HG03196 (cell line): Measurements from ENCODE around the gene ITGAL.
"Not testable (repeated sequence)": the region's sequence is repeated elsewhere in the genome, so short reads cannot be mapped to it uniquely, and the experiment has no call there.

Experiments used
- ATAC-seq: cut with Tn5 transposase; IDR thresholded peaks from one replicate; pipeline ENCODE4 v1.9.1; 2021; ENCODE audit not compliant: unreplicated experiment

The ITGAL gene

DNA sequence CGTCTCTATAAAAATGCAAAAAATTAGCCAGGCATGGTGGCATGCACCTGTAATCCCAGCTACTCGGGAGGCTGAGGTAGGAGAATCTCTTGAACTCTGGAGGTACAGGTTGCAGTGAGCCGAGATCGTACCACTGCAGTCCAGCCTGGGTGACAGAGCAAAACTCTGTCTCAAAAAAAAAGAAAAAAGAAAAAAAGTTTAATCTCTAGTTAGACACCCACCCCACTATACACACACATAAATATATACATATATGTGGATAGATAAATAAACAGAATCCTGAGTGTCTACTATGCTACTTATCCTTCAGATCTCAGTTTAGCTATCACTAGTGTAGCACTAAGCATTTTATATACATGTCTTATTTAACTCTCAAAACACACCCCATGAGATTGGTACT, 18.7 kb downstream of the ITGAL start:
- ATAC-seq, result no peak

DNA sequence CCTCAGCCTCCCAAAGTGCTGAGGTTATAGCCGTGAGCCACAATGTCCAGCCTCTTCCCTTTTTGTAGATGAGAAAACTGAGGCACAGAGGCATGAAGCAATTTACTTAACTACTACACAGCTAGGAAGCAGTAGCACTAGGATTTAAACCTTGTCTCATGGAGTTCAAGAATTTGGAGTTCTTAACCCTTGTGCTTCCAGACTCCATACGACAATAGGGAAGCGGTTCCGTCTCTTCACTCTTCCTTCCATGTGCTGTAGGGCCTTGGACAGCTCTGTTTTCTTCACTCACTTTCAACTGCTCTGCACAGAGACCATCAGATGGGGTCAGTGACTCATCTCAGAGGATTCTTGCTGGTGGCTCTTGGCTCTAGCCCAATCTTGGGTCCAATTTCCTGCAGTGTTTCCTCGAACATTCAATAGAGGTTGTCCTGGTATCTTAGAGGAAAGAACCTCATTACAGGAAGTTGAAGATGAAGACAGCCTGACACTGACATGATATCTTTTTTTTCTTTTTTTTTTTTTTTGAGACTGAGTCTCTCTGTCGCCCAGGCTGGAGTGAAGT, 19.3 kb downstream of the ITGAL start:
- no peak for ATAC-seq

GRCh38 chr16:30493941-30494488, 21.5 kb downstream of the ITGAL start:
- ATAC-seq, result no peak

DNA sequence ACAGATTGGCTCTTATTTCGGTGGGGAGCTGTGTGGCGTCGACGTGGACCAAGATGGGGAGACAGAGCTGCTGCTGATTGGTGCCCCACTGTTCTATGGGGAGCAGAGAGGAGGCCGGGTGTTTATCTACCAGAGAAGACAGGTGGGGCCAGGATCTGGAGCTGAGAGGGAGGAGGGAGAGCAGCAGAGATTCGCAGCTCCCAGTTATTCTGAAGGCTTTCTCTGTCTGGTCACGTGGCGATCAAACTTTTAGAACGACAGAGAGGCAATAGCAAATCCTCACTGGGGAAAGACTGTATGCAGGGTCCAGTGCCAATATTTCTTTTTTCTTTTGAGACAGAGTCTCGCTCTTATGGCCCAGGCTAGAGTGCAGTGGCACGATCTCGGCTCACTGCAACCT, 22.2 kb downstream of the ITGAL start:
- no peak for ATAC-seq

- no peak for ATAC-seq
Observed at GRCh38 chr16:30499284-30499683, 26.7 kb downstream of the ITGAL start.

GRCh38 chr16:30503403-30504296, 31.1 kb downstream of the ITGAL start:
- ATAC-seq, result no peak

- no peak for ATAC-seq
Observed at GRCh38 chr16:30509081-30509765, 36.7 kb downstream of the ITGAL start.

GRCh38 chr16:30510376-30510938, 37.9 kb downstream of the ITGAL start:
- no peak for ATAC-seq

- ATAC-seq, result no peak
Observed at GRCh38 chr16:30511509-30511908, 39.0 kb downstream of the ITGAL start.

DNA sequence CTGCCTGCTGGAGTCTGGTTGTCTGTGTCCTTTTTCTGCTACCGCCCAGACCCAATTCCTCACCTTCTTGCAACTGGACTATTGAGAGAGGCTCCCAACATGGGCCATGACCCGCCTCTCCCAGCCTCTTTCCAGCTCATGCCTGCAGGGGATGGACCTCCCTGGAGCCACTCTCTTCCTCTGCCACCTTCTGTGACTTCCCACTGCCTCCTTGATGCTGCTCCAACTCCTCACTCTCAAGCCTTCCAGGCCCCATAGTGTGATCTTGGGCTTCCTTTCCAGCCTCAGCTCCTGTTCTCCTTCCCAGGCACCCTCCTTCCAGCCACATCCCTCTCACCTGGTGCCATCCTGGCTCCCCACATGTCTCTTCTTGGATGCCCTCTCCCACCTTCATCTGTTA, 42.7 kb downstream of the ITGAL start:
- ATAC-seq, result no peak

DNA sequence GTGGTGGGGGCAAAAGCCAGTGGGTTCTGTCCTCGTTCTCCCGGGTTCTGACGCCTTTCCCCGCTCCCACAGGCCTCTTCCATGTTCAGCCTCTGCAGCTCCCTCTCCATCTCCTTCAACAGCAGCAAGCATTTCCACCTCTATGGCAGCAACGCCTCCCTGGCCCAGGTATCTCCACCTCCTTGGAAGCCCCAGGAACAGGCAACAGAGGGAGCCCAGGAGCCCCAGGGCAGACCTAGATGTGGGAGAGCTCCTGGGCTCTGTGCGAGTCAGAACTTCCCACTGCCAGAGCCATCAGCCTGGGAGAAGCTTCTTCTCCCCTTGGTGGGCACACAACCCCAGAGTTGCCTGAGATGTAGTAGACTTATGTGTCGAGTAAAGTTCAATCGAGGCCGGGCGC, 46.0 kb downstream of the ITGAL start:
- ATAC-seq, result no peak

DNA sequence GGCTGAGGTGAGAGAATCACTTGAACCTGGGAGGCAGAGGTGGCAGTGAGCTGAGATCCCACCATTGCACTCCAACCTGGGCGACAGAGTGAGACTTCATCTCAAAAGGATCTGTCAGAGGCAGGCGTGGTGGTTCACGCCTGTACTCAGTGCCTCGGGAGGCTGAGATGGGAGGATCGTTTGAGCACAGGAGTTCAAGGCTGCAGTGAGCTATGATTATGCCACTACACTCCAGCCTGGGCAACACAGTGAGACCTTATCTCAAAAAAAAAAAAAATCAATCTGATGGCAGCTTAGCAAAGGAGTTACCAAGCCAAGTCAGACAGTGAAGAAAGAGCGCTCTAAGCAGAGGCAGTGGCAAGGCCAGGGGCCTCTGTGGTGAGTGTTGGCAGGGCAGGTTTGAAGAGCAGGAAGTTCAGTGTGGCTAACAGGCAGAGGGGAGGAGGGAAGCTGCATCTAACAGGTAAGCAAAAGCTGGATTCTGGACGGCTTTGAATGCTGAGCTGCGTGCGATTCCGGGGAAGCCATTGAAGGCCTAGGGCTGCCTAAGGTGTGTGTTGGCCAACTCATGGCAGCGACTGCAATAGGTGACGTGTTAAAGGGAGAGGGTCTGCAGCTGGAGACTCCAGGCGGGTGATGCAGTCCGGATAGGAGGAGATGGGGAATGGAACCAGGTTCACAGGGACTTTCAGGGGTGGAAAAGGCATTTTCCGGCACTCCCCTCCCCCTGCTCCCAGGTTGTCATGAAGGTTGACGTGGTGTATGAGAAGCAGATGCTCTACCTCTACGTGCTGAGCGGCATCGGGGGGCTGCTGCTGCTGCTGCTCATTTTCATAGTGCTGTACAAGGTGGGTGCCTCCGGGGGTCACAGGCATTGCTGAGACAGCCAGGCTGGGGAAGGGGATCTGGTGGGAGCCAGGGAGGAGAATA, 46.8 kb downstream of the ITGAL start:
- no peak for ATAC-seq

DNA sequence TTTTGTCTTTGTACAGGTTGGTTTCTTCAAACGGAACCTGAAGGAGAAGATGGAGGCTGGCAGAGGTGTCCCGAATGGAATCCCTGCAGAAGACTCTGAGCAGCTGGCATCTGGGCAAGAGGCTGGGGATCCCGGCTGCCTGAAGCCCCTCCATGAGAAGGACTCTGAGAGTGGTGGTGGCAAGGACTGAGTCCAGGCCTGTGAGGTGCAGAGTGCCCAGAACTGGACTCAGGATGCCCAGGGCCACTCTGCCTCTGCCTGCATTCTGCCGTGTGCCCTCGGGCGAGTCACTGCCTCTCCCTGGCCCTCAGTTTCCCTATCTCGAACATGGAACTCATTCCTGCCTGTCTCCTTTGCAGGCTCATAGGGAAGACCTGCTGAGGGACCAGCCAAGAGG, 48.9 kb downstream of the ITGAL start:
- no peak for ATAC-seq

GRCh38 chr16:30521873-30522641, 49.5 kb downstream of the ITGAL start:
- ATAC-seq, result no peak

DNA sequence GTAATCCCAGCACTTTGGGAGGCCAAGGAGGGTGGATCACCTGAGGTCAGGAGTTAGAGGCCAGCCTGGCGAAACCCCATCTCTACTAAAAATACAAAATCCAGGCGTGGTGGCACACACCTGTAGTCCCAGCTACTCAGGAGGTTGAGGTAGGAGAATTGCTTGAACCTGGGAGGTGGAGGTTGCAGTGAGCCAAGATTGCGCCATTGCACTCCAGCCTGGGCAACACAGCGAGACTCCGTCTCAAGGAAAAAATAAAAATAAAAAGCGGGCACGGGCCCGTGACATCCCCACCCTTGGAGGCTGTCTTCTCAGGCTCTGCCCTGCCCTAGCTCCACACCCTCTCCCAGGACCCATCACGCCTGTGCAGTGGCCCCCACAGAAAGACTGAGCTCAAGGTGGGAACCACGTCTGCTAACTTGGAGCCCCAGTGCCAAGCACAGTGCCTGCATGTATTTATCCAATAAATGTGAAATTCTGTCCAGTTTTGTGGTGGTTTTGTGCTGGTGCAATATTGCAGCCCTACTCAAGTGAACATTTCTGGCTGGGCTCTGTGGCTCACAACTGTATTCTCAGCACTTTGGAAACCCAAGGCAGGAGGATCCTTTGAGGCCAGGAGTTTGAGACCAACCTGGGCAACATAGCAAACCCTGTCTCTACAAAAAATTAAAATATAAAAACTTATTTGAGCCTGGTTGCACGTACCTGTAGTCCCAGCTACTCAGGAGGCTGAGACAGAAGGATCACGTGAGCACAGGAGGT, 50.3 kb downstream of the ITGAL start:
- not testable (repeated sequence) for ATAC-seq

GRCh38 chr16:30523768-30524574, 51.4 kb downstream of the ITGAL start:
- ATAC-seq, result no peak

GRCh38 chr16:30524575-30525568, 52.3 kb downstream of the ITGAL start:
- ATAC-seq, result no peak
